NCI-H774 (cell line): ENCODE results near the gene VNN1.
"Not testable (repeated sequence)": the region's sequence is repeated elsewhere in the genome, so short reads cannot be mapped to it uniquely, and the experiment has no call there.

Source experiments
- DNase-seq: peaks from one replicate; lab custom pipeline; 2025; lab: John Stamatoyannopoulos, UW

VNN1 gene

DNA sequence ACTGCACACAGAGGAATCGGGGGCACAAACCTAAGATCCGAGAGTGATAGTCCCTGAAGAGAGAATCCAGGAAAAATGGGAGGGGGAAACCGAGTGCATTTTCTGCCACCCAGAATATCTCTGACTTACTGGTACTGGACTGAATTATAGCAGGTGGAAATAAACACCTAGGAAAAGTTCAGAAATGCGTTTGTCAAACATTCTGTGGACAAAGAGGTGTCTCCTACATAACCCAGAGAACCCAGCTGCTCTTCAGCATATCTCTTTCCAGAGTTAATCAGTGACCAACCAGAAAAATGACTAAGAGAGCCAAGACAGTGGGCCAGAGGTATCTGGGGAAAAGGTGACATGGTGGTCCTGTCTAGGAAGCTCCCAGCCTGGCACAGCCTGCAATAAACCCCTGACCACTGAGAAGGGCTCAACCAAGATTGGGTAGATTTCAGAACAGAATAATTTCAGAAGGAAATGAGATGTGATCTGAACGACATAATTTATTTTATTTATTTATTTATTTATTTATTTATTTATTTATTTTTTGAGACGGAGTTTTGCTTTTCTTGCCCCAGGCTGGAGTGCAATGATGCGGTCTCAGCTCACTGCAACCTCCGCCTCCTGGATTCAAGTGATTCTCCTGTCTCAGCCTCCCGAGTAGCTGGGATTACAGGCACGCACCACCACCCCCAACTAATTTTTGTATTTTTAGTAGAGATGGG lies 6.0 kb upstream of the VNN1 start:
- DNase-seq = no peak

DNA sequence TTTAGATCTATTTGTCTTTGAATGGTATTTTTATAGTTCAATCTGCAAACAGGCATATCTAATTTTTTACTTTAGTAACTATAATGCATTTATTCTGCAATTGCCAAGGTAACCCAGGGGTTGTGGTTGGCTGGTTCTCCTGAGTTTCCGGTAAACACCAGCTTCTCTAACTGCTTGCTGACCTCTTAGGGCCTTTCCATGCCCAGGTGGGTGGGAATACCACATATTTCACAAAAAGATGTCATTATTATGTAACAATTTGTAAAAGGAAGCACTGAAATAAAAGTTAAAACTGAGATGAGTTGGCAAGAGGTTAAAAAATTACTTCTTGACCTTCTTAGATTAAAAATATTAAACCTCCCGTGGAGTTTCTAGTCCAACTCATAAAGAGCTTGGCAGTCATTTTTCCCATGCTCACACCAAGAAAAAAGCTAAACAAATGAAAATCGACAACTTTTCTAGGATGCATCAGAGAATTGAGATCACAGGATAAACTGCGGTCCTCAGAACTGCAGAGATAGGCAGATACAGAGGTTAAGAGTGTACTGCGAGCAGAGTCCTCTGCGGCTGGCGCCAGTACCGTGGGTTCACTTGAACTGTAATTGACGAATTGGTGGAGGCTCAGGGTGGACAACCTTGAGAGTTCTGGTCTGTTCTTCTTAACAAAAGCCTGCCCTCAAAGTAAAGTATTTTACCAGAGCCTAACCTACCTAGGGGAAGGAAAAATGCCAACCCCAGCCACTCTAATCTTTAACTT lies 2.2 kb upstream of the VNN1 start:
- DNase-seq = no peak

DNA sequence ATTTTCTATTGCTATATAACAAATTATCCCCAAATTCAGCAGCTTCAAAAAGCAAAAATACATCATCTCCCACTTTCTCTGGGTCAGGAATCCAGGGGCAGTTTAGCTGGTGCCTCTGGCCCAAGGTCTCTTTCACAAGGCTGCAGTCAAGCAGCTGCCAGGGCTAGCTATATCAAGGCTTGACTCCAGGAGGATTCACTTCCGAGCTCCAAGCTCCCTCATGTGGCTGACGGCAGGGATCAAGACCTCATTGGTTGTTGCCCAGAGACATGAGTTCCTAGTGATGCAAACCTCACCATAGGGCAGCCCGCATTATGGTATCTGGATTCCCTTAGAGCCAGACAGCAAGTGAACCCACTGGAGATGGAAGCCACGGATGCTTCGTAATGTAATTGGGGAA lies 1.3 kb upstream of the VNN1 start:
- no peak for DNase-seq

DNA sequence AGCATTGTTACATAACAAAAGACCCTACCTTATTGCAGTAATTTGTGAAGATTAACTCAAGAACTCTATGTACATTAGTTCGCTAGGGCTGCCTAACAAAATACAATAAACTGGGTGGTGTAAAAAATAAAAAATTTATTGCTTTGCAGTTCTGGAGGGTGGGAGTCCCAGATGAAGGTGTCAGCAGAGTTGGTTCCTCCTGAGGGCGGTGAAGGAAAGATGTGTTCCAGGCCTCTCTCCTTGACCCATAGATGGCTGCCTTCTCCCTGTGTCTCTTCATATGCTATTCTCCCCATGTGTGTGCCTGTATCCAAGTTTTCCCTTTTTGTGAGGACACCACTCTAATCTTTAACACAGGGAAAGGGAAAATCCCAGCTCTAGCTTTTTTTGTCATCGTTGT lies 305 bp upstream of the VNN1 start:
- no peak for DNase-seq

DNA sequence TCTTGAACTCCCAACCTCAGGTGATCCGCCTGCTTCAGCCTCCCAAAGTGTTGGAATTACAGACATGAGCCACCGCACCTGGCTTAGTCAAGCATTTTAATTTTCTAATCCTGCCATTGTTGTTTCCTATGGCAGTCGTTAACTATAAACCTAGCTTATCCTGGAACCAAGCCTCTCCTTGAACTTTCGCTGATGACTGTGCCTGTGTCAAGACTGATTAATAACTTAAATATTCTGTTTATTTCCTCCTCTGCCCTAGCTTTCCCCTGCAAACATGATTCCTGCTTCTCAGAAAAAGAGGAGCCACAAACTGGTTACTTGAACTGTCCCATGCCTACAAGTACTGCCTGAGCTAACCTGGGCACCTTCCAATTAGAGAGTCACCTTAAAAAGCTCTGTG lies 1.5 kb downstream of the VNN1 start:
- no peak for DNase-seq

DNA sequence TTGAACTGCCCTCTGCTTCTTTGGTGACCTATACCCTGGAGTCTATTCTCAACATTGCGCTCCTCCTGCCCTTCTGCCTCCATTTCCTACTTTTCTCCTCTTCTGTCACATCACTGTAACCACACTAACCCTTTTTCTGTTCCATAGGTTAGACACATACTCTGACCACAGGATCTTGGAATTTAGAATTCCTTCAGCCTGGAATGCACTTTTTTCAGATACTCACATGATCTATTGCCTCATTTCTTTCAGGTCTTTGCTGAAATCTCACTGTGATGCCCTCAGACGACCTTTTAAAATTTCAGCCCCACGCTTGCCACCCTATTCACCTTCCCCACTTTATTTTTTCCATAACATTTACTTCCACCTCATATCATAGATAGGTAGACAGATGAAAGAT lies 5.1 kb downstream of the VNN1 start:
- DNase-seq = no peak

DNA sequence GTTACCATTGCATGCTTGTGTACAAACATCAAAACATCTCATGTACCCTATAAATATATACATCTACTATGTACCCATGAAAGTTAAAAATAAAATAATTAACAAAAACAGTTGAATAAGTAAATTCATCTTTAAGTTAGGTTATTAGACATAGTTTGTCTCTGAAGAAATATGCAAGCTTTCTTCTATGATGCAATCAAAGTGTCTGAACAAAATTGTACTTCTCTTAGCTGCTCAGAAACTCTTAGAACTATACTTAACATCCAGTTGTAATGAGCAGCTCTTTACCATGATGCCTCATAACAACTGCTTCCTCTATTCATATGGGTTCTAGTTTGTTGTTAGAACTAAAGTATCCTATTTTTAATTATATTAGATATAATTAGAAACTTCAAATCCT lies 5.9 kb downstream of the VNN1 start:
- DNase-seq = no peak

DNA sequence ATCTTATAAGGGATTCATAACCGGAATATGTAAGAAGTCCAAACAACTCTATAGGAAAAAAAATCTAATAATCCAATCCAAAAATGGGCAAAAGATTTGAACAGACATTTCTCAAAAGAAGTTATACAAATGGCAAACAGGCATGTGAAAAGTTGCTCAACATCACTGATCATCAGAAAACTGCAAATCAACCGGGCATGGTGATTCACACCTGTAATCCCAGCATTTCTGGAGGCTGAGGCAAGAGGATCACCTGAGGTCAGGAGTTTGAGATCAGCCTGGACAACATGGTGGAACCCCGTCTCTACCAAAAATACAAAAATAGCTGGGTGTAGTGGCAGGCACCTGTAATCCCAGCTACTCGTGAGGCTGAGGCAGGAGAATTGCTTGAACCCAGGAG lies 7.1 kb downstream of the VNN1 start:
- not testable (repeated sequence) for DNase-seq

DNA sequence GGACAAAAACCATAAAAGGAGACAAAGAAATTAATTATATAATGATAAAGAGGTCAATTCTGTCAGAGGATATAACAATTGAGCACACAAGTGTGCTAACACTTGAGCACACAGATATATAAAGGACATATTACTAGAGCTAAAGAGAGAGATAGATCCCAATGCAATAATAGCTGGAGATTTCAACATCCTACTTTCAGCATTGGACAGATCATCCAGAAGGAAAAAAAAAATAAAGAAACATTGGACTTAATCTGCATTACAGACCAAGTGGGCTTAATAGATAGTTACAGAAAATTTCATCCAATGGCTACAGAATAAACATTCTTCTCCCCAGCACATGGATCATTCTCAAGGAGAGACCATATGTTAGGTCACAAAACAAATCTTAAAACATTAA lies 9.9 kb downstream of the VNN1 start:
- DNase-seq = no peak

DNA sequence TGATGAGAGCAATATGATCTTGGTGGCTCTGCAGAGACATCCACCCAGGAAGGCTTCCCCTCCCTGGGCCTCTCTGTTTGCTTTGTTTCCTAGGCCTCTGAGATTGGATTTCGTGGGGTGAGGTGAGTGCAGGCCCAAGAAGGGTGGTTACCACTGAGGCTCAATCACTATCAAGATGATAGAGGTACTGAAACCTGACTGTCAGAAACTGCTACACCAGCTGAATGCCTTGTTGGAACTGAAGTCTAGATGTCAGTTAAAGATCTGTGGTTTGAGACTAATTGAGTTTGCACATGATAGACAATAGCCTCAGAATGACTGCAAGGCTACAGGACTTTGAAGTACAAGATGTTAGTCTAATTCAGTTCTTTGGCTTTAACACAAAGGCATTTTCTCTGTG lies 15.2 kb downstream of the VNN1 start:
- no peak for DNase-seq

DNA sequence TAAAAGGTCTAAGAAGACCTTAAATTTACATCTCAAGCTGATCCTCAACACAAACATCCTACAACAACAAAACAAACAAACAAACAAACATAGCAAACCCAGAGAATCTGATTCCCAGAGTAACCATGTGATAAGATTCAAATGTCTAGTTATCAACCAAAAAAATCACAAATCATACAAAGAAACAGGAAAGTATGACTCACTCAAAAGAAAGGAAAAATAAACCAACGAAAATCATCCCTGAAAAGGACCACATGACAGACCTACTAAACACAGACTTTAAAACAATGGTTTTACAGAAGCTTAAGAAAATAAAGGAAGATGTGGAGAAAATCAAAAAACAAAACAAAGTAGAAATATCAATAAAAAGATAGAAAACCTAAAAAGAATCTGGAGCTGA lies 18.1 kb downstream of the VNN1 start:
- DNase-seq = no peak

DNA sequence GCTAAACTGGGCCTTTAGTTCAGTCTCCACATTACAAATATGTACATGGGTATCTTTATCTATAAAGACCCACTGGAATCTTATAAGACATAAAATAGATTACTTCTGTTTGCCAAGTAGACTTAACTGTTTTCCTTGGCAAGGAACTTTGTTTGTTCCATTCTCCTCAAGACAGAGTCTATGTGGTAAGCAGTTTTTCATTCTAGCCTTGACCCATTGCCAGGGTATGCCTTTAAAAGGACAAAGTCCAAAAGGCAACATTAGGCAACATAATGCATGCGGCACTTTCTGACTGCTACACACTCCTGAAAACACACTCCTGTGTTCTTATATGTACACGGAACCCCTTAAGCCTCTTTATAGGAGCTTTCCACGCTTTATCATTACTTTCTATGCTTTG lies 20.4 kb downstream of the VNN1 start:
- no peak for DNase-seq

DNA sequence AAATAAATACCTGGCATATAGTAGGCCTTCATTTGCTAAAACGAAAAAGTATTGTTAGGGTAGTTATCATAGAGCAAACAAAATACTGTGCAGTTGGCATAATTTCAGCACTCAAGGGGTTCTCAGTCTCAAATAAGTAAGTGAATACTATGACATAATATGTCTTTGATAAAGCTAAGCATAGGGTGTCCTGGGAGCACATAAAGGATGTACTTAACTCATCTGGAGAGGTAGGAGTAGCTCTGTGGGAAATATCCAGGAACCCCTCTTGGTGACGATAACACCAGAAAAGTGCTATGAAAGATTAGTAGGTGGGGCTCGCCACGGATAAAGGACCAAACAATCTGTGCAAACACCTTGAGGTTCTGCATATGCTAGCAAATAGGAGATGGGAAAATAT lies 23.2 kb downstream of the VNN1 start:
- DNase-seq = no peak

DNA sequence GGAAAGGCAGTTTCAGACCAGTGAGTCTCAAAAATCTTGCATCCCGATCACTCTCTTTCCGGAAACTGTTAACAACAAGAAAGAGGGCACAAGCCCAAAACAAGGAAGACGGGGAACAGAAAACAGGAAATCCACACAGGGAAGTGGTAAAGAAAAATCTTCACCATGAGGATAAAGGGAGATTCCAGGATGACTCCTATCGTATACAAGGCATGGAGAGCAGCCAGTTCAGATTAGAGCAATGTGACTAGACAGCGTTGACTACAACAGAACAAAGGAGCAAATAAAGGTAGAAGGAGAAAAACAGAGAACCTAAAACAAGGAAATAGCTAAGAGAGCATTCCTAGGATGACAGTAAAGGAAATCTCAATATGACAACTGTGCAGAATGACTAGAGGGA lies 26.5 kb downstream of the VNN1 start:
- DNase-seq = no peak

DNA sequence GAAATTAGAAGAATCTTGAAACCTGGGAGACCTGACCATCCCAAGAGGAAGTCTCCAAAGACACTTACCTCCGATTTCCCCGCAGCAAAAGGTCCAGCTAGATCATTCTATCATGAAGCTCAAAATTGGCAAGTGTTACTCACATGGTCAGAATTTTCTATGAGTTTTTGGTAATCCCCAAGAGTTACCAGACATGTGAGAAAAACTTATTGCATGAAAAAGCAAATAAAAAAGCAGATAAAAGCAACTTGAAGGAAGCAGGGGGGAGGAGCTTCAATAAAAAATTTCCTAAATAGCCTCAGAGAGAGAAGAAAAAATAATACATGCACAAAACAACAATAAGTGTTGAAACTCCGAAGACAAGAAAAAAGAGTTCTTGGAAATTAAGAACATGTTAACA lies 27.3 kb downstream of the VNN1 start:
- no peak for DNase-seq

DNA sequence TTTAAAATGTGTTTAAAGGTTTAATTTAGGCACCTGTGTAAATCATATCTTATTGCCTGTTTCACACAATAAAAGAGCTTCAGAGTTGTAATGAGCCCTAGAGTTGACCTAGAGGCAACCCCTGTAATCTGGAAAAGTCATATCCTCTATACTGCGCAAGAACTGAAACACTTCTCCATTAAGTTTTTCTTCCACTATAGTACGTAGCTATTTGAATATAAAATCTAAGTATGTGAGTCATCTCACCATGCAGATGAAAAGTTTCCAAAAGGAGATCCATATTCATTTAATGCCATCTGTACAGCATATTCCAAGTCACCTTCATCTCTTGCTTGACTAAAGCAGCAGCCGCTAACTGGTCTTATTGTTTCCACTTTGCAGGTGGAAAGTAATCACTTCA lies 28.8 kb downstream of the VNN1 start:
- DNase-seq = no peak

DNA sequence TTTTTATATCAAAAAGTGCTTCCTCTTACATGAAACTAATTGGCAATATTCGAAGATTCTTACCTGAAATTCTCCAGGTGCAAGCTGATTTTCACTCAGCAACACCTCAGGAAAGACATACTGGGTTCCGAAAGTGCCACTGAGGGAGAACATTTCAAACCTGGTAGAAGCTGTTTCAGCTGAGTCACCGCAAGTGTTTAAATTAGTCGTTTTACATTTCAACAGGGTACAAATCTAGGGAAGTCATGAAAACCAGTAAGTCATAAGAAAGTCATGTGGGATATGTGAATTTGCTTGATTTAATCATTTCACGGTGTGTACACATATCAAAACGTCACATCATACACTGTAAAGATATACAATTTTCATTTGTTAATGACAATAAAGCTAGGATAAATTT lies 29.6 kb downstream of the VNN1 start:
- no peak for DNase-seq

DNA sequence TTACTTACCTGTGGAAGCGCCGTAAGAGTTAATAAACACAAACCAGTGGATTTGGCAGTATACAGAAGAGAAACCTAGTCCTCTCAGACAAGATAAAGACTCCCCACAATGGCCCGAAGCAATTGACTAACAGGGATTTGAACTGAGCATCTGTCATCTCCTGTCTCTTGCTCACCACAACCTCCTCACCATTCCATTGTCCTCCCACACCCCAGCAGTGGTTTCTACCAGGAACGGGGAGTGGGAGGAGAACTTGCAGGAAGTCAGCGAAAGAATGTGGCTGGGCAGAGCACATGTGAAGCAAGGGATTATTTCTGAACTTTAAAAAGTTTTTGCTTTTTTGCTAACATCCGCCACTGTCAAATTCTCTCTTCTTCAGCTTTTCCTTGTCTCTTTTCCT lies 30.3 kb downstream of the VNN1 start:
- DNase-seq = no peak

DNA sequence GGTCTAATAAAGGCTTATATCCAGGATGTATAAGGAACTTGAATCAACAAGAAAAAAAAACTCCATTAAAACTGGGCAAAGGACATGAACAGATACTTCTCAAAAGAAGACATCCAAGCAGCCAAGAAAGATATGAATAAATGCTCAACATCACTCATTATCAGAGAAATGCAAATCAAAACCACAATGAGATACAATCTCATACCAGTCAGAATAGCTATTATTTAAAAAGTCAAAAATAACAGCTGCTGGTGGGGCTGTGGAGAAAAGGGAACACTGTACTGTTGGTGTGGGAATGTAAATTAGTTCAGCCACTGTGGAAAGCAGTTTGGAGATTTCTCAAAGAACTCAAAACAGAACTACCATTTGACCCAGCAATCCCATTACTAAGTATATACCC lies 34.8 kb downstream of the VNN1 start:
- DNase-seq = not testable (repeated sequence)

DNA sequence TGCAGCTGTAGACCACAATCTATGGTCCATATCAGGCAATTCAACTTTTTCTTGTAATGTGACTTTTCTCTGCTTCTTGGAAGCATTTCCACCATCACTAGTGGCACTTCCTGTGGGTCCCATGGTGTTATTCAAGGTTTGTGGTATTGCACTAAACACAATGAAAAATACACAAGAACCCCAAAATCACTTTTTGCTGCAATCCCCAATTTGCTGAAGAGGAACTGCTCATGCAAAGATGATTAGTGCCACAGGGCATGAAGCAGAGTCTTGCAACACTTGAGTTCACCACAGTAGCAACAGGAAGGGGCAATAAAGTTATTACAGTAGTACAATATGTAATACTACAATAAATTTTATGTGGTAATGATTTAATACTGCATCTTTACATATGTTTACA lies 38.1 kb downstream of the VNN1 start:
- no peak for DNase-seq

DNA sequence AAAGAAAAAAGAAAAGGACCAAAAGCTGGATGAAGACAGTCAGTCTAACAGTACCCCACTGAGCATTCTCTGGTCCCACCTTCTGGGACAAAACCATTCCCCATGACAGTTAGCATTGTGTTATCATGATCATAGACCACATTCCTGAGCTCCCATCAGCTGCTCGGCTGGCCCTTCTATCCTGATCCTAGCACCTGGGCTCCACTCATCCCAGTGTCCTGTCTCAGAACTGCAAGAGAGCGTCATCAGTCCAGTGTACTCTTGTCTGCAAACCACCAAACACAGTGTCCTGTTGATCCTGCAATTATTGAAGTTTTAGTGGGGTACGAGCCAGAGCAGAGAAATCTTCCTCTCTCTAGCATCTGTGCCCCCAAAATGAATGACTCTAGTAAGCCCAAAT lies 38.9 kb downstream of the VNN1 start:
- DNase-seq = no peak

DNA sequence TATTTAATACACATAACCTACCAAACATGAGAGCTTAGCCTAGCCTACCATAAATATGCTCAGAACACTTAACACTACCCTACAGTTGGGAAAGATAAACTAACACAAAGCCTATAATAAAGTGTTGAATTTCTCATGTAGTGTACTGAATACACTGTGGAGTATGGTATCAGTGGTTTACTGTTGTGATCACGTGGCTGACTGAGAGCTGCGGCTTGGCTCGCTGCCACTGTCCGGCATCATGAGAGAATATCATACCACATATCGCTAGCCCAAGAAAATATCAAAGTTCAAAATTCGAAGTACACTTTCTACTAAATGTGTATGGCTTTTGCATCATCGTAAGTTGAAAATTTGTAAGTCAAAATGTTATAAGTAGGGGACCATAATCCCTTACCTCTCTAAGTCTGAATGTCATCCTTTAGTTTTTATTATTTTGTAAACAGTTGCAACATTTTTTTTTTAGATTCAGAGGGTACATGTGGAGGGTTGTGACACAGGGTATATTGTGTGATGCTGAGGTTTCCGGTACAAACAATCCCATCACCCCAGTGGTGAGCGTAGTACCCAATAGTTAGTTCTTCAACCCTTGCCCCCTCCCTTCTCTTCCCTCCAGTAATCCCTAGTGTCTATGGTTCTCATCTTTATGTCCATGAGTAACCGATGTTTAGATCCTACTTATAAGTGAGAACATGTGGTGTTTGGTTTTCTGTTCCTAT lies 40.3 kb downstream of the VNN1 start:
- DNase-seq = no peak

DNA sequence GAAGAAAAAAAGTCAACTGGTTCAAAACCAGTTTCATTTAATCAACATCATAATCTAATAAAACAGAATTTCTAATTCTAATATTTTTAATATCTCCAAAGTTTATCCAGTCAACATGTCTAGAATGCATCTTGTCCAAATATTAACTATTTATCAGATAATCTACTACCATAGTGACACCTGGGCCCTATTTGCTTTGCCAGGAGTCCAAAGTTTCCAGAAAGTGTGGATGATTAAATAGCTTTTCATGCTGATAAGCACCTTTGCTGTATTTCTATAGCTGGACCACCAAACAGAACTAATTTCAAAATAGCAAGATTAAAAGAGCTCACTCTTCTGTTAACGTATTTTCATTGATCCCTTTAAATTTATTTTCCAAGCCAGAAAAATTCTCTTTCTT lies 42.6 kb downstream of the VNN1 start:
- no peak for DNase-seq
